Measurements from ENCODE around the gene NUTF2.

The NUTF2 gene

DNA sequence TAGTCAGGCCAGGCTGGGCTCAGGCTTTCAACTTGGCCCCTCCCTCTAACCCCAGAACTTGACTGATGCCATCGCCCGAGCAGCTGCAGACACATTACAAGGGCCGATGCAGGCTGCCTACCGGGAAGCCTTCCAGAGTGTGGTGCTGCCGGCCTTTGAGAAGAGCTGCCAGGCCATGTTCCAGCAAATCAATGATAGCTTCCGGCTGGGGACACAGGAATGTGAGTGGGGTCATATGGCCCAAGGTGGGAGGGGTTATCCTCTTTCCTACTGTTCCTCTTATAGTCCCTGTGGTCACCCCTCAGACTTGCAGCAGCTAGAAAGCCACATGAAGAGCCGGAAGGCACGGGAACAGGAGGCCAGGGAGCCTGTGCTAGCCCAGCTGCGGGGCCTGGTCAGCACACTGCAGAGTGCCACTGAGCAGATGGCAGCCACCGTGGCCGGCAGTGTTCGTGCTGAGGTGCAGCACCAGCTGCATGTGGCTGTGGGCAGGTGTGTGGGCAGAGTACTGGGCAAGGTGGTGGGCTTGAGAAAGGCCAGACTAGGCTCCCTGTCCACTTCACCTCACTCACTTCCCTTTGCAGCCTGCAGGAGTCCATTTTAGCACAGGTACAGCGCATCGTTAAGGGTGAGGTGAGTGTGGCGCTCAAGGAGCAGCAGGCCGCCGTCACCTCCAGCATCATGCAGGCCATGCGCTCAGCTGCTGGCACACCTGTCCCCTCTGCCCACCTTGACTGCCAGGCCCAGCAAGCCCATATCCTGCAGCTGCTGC lies 35.8 kb downstream of the NUTF2 start:
- H3K36me3 Mint-ChIP-seq (ENCODE audit: low read depth), result peaks cover 51% of the 10 kb centered on the region
- H3K27me3 Mint-ChIP-seq, result no peaks in the 10 kb centered on the region
- no peaks in the 10 kb centered on the region for H3K9me3 Mint-ChIP-seq
- H3K4me3 Mint-ChIP-seq, result no peak overlapping the region
- no peaks in the 10 kb centered on the region for H3K4me1 Mint-ChIP-seq (ENCODE audit: low read depth)
- H3K27ac Mint-ChIP-seq, result no peak overlapping the region

DNA sequence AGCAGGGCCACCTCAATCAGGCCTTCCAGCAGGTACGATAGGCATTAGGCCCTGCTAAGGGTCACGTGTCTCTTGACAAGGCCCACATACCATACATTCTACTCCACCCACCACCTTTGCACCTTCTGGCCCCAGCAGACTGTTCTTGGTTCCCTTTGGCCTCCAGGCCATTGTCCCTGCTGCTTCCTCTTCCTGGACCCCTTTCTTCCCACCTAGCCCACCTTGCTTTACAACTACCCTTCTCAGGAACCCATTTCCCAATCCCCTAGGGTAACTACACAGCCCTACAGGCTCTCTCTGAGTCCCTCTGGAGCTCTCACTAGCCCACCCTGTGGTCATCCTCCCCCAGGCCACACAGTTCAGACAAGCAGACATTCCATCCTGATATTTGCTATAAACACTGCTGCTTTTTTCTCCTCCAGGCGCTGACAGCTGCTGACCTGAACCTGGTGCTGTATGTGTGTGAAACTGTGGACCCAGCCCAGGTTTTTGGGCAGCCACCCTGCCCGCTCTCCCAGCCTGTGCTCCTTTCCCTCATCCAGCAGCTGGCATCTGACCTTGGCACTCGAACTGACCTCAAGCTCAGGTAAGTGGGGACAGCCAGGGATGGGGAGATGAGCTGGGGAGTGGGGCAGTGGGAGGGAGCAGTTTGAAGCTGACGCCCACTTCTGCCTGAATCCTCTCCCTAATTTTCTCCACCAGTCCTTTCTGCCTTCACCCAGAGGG lies 36.6 kb downstream of the NUTF2 start:
- Mint-ChIP-seq H3K4me3 (no peak overlapping the region), H3K27ac (no peak overlapping the region), H3K9me3 (no peaks in the 10 kb centered on the region), H3K36me3 (ENCODE audit: low read depth) (peaks cover 45% of the 10 kb centered on the region), H3K27me3 (no peaks in the 10 kb centered on the region), H3K4me1 (ENCODE audit: low read depth) (no peaks in the 10 kb centered on the region)

DNA sequence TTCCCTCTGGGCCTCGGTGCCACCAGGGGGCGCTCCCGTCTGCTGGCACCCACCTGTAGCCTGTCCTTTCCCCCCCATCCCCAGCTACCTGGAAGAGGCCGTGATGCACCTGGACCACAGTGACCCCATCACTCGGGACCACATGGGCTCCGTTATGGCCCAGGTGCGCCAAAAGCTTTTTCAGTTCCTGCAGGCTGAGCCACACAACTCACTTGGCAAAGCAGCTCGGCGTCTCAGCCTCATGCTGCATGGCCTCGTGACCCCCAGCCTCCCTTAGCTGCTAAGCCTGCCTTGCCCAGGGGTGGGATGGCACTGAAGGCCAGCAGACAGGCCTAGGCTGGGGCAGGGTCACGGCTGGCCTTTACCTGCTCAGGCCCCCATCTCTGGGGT lies 37.1 kb downstream of the NUTF2 start:
- H3K9me3 Mint-ChIP-seq, result no peaks in the 10 kb centered on the region
- no peaks in the 10 kb centered on the region for H3K4me1 Mint-ChIP-seq (ENCODE audit: low read depth)
- no peaks in the 10 kb centered on the region for H3K27me3 Mint-ChIP-seq
- peaks cover 42% of the 10 kb centered on the region for H3K36me3 Mint-ChIP-seq (ENCODE audit: low read depth)
- H3K4me3 Mint-ChIP-seq, result no peak overlapping the region
- no peak overlapping the region for H3K27ac Mint-ChIP-seq

DNA sequence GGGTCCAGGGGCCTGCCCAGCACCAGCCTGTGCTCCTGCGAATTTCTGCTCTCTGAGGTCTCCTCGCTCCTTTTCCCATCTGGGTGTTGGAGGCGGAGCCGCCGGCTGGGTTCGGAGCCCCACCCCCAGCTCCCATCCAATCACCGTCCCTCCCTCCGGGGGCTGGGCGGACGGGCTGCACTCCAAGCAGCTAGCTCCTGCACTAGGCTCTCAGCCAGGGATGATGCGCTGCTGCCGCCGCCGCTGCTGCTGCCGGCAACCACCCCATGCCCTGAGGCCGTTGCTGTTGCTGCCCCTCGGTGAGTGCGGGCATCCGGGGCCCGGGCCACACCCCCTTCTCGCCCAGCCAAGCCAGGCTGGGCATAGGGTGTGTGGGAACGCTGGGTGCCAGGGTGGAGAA lies 38.0 kb downstream of the NUTF2 start, which contains the start of gene NRN1L:
TSS of gene NRN1L (plus strand) at position 202 of the 400 bp plus-strand sequence. CDS start at position 221, 19 bp downstream.
- no peaks in the 10 kb centered on the region for H3K9me3 Mint-ChIP-seq
- H3K27me3 Mint-ChIP-seq, result no peaks in the 10 kb centered on the region
- H3K27ac Mint-ChIP-seq, result no peak within 1 kb of the TSS
- H3K36me3 Mint-ChIP-seq (ENCODE audit: low read depth), result peaks cover 34% of the 10 kb centered on the region
- no peaks in the 10 kb centered on the region for H3K4me1 Mint-ChIP-seq (ENCODE audit: low read depth)
- H3K4me3 Mint-ChIP-seq, result no peak within 1 kb of the TSS

DNA sequence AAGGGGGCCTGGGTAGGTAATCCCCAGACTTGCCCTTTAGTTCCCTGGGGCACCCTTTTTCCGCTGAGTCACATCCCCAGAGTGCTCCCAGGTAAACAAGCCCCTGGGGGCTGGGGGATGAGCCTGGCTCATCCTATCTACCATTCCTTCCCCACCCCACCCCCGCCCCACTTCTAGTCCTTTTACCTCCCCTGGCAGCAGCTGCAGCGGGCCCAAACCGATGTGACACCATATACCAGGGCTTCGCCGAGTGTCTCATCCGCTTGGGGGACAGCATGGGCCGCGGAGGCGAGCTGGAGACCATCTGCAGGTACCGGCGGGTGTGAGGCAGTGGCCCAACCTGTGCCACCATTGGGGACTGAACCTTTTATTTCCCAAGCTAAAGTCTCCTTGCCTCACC lies 38.8 kb downstream of the NUTF2 start:
- Mint-ChIP-seq H3K4me1 (ENCODE audit: low read depth) (no peaks in the 10 kb centered on the region), H3K4me3 (no peak overlapping the region), H3K9me3 (no peaks in the 10 kb centered on the region), H3K36me3 (ENCODE audit: low read depth) (peaks cover 26% of the 10 kb centered on the region), H3K27me3 (no peaks in the 10 kb centered on the region), H3K27ac (no peak overlapping the region)

DNA sequence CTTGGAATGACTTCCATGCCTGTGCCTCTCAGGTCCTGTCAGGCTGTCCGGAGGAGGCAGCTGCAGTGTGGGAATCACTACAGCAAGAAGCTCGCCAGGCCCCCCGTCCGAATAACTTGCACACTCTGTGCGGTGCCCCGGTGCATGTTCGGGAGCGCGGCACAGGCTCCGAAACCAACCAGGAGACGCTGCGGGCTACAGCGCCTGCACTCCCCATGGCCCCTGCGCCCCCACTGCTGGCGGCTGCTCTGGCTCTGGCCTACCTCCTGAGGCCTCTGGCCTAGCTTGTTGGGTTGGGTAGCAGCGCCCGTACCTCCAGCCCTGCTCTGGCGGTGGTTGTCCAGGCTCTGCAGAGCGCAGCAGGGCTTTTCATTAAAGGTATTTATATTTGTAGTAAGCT lies 39.2 kb downstream of the NUTF2 start:
- Mint-ChIP-seq H3K9me3 (no peaks in the 10 kb centered on the region), H3K4me3 (no peak overlapping the region), H3K36me3 (ENCODE audit: low read depth) (peaks cover 26% of the 10 kb centered on the region), H3K27me3 (no peaks in the 10 kb centered on the region), H3K27ac (no peak overlapping the region), H3K4me1 (ENCODE audit: low read depth) (no peaks in the 10 kb centered on the region)

DNA sequence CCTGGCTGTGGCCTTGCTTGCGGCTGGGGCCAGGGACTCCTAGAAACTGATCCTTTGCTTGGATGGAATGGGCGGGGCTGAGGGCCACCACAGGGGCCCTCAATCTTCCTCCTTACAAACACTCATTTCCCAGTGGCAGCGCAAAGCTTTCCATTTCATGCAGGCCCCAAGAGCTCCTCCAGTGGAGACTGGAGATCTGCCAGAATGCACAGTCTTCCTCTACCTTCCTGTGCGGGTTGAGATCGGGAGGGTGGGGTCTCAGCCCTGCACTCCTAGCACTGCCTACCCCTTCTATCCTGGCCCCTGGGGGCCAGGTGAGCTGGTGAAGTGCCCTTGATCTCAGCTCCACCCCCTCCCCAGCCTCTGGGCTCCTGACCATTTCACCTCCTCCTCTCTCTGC lies 39.7 kb downstream of the NUTF2 start:
- Mint-ChIP-seq H3K27ac (peak overlapping the region; percentile 8), H3K9me3 (no peaks in the 10 kb centered on the region), H3K4me1 (ENCODE audit: low read depth) (no peaks in the 10 kb centered on the region)

DNA sequence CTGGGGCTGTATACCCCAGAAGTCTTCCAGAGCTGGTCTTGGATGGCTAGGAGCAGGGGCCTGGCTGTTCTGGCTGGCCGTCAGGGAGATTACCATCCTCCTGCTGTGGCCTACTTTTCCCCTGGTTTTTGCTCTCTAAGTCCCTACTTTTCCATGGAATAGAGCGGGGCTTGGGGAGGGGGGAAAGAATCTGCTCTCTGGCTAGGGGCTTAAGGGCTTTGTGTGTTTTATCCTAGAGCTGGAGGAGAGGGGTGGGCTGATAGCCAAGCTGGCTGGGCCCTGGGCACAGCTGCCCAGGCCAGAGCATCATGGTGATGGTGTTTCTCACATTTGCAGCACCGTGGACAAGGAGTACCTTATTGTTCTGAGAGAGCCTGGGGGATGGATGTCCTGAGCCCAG lies 41.6 kb downstream of the NUTF2 start:
- H3K4me3 Mint-ChIP-seq, result no peak overlapping the region
- peaks cover 10% of the 10 kb centered on the region for H3K36me3 Mint-ChIP-seq (ENCODE audit: low read depth)
- H3K9me3 Mint-ChIP-seq, result no peaks in the 10 kb centered on the region
- H3K27me3 Mint-ChIP-seq, result no peaks in the 10 kb centered on the region
- no peak overlapping the region for H3K27ac Mint-ChIP-seq
- peaks cover 9% of the 10 kb centered on the region for H3K4me1 Mint-ChIP-seq (ENCODE audit: low read depth)

More for the DNA sequence above, 39.7 kb downstream of the NUTF2 start:
- Mint-ChIP-seq H3K27me3 (no peaks in the 10 kb centered on the region), H3K4me3 (no peak overlapping the region), H3K36me3 (ENCODE audit: low read depth) (peaks cover 26% of the 10 kb centered on the region)

DNA sequence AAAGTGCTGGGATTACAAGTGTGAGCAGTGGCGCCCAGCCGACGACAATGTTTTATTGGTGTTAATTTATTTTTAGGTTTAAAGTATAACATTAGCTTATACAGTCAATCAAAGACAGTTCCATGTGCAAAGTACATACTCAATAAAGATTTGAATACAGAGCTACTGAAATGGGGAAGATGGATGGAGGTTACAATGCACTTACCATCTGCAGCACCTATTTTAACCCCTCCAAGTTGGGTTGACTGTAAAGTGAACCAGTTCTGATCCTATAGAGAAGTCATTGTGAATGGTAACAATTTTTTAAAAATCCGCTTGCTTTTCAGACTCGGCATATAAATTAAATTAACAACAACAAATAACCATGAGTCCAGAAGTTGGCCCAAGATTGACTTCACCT lies 45.6 kb downstream of the NUTF2 start:
- H3K4me3 Mint-ChIP-seq, result peak overlapping the region; percentile 97
- peaks cover 39% of the 10 kb centered on the region for H3K4me1 Mint-ChIP-seq (ENCODE audit: low read depth)
- no peaks in the 10 kb centered on the region for H3K27me3 Mint-ChIP-seq
- no peaks in the 10 kb centered on the region for H3K9me3 Mint-ChIP-seq
- no peaks in the 10 kb centered on the region for H3K36me3 Mint-ChIP-seq (ENCODE audit: low read depth)
- peak overlapping the region; percentile 56 for H3K27ac Mint-ChIP-seq

DNA sequence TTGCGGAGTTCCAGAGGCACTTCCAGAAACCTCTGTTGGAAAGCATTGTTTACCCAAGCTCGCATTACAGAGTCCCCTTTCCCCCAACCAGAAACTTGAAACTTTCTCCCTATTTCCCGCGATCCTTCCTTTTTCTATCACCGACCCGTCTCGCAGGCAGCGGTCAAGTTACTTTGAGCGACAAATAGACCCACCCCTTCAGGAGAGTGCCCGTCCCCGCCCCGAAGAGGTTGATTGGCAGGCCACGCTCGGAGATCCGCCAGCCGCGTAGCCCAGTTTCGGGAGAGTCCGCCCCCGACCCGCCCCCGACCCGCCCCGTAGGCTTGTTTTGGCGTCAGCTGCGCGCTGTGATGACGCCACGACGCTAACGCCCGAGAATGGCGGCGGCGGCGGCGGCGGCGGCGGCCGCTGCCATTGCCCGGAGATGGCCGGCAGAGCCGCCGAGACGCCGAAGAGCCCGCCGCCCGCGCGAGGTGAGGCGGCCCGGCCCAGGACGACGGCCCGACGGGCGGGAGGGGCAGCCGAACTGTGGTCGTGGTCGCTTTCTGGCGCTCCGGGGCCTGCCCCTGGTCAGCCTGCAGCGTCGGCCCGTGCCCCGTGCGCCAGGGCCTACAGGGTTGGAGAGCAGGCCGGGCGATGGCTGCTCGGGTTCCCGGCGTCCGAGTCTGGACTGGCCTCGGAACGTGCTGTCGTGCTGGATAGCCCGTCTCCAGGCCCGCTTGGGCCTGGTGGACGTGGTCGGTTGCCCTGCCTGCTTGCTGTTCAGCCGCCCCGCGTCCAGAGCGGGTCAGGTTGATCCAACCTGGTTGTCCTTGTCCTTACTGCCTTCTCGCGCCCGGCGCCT lies 46.4 kb downstream of the NUTF2 start, which contains the start of gene PSKH1:
TSS of gene PSKH1 (plus strand) at position 356 of the 844 bp plus-strand sequence. CDS start 15,496 bp downstream, outside the sequence.
- peaks cover 39% of the 10 kb centered on the region for H3K4me1 Mint-ChIP-seq (ENCODE audit: low read depth)

DNA sequence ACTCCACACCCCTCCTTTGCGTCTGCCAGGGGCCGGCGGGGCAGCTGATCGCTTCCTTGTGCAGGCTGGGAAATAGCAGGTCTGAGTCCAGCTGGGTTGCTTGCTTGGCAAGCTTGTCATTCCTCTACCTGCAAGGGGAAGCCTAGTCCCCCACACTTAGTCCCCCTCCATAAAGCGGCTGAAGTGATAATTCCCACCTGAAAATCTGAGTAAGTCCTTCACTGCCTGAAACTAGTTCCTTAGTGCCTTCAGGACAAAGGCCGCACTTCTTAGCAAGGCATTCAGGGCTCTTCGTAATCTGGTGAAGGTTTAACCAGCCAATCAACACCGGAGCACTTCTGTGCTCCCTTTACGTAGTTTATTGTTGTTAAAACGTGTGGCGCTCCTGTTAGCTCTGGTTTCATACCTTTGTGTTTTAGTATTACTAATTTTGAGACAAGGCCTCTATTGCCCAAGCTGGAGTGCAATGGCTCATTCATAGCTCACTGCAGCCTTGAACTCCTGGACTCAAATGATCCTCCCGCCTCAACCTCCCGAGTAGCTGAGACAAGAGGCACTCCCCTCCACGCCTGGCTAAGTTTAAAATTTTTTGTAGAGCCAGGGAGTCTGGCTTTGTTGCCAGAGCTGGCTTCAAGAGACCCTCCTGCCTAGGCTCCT lies 47.1 kb downstream of the NUTF2 start:
- H3K27me3 Mint-ChIP-seq, result no peaks in the 10 kb centered on the region
- no peaks in the 10 kb centered on the region for H3K9me3 Mint-ChIP-seq
- H3K4me1 Mint-ChIP-seq (ENCODE audit: low read depth), result peaks cover 39% of the 10 kb centered on the region
- peak overlapping the region; percentile 97 for H3K4me3 Mint-ChIP-seq
- peak overlapping the region; percentile 93 for H3K27ac Mint-ChIP-seq
- no peaks in the 10 kb centered on the region for H3K36me3 Mint-ChIP-seq (ENCODE audit: low read depth)

More for the DNA sequence above, 46.4 kb downstream of the NUTF2 start, which contains the start of gene PSKH1:
- Mint-ChIP-seq H3K9me3 (no peaks in the 10 kb centered on the region), H3K4me3 (peak within 1 kb of the TSS; percentile 97), H3K27ac (peak within 1 kb of the TSS; percentile 93), H3K27me3 (no peaks in the 10 kb centered on the region), H3K36me3 (ENCODE audit: low read depth) (no peaks in the 10 kb centered on the region)

DNA sequence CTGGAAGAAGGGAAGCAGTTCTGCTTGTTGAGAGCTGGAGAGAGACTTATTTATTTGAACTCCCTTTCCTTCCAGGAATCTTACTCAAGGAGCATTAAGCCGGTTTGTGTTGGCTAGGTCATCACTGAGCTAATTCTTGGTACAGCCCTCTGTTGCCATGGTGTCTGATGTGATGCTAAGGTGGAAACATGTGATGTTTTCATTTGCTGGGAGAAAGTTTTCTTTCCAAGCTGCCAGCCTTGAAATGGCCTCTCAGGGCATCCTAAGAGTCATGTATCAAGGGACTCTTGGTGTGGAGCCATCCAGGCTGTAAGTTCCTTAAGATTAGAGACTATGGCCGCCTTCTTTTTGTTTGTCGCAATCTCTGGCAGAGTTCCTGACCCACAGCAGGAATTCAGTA lies 50.5 kb downstream of the NUTF2 start:
- H3K4me3 Mint-ChIP-seq, result no peak overlapping the region
- H3K9me3 Mint-ChIP-seq, result no peaks in the 10 kb centered on the region
- no peaks in the 10 kb centered on the region for H3K27me3 Mint-ChIP-seq
- H3K36me3 Mint-ChIP-seq (ENCODE audit: low read depth), result no peaks in the 10 kb centered on the region
- H3K27ac Mint-ChIP-seq, result no peak overlapping the region
- peaks cover 38% of the 10 kb centered on the region for H3K4me1 Mint-ChIP-seq (ENCODE audit: low read depth)

DNA sequence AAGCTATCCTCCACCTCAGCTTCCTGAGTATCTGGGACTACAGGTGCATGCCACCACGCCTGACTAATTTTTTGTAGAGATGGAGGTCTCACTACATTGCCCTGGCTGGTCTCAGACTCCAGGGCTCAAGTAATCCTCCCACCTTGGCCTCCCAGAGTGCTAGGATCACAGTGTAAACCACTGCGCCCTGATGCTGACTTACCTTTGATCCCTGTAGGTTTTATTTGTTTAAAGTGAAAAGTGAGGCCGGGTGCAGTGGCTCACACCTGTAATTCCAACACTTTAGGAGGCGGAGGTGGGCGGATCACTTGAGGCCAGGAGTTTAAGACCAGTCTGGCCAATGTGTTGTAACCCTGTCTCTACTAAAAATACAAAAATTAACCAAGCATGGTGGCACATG lies 55.0 kb downstream of the NUTF2 start:
- H3K27me3 Mint-ChIP-seq, result no peaks in the 10 kb centered on the region
- peaks cover 5% of the 10 kb centered on the region for H3K4me1 Mint-ChIP-seq (ENCODE audit: low read depth)
- H3K36me3 Mint-ChIP-seq (ENCODE audit: low read depth), result peaks cover 6% of the 10 kb centered on the region
- H3K9me3 Mint-ChIP-seq, result no peaks in the 10 kb centered on the region
- H3K27ac Mint-ChIP-seq, result no peak overlapping the region
- no peak overlapping the region for H3K4me3 Mint-ChIP-seq

DNA sequence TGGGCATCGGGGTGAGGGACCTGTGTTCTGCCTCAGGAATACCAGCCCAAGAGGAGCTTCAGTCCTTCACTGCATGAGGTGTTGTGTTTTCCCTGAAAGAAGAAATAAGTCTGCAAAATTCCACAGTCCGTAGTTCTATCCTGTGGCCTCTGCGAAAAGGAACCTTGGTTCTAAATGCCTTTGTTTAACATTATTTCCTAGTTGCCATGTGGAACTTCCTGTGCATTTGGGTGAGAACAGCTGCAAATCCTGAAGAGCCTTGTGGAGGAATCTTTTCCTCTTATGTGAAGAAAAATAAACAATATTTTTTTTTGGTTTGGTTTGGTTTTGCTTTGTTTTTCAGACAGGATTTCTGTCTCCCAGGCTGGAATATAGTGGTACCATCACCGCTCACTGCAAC lies 56.1 kb downstream of the NUTF2 start:
- peaks cover 6% of the 10 kb centered on the region for H3K36me3 Mint-ChIP-seq (ENCODE audit: low read depth)

More for the DNA sequence above, 56.1 kb downstream of the NUTF2 start:
- H3K4me1 Mint-ChIP-seq (ENCODE audit: low read depth), result peaks cover 5% of the 10 kb centered on the region
- H3K9me3 Mint-ChIP-seq, result no peaks in the 10 kb centered on the region
- H3K4me3 Mint-ChIP-seq, result no peak overlapping the region
- H3K27me3 Mint-ChIP-seq, result no peaks in the 10 kb centered on the region
- no peak overlapping the region for H3K27ac Mint-ChIP-seq

Measured in stimulated activated naive CD8-positive, alpha-beta T cell treated with anti-CD3 and anti-CD28 coated beads, Interleukin-15, Interleukin-2, amounts not matched to agents 100 ng/mL and 50 ng/mL, for 24 hours (primary cell).